ENCODE results near the gene TMEM140. TPM values are rescaled to one million over a fixed set of nuclear protein-coding genes. Genes with fewer than 3 reads are reported as not detected.
"Not testable (repeated sequence)": the region's sequence is repeated elsewhere in the genome, so short reads cannot be mapped to it uniquely, and the experiment has no call there.

The TMEM140 gene
- total RNA-seq, 4 donors from 2014 or later = 12.8 to 33.1 (median 14.3) TPM

GRCh38 chr7:135109562-135109961 is 38.3 kb upstream of the TMEM140 start:
- no peak for TF ChIP-seq POLR2A (IDR thresholded peaks at IDR 0.05)
- H3K4me3 ChIP-seq (replicated peaks in 1 of 3) = no peak overlapping the region
- intact Hi-C loops (cut with DNase I) = no loop called here
- no peaks in the 10 kb centered on the region for H3K27me3 ChIP-seq
- H3K4me1 ChIP-seq = no peaks in the 10 kb centered on the region
- no peak overlapping the region for H3K27ac ChIP-seq
- DNase-seq = no peak
- H3K9me3 ChIP-seq = no peaks in the 10 kb centered on the region
- 62 to 75% methylated on average over 4 of the region's 4 CpGs for WGBS, 2 donors
- H3K36me3 ChIP-seq = no peaks in the 10 kb centered on the region

- Histone ChIP-seq H3K36me3 (no peaks in the 10 kb centered on the region), H3K4me1 (no peaks in the 10 kb centered on the region), H3K27ac (no peak overlapping the region), H3K4me3 (replicated peaks in 1 of 3) (no peak overlapping the region), H3K27me3 (no peaks in the 10 kb centered on the region), H3K9me3 (no peaks in the 10 kb centered on the region)
- 60% methylated on average over 1 of the region's 1 CpG; no CpG with 5 or more reads in 1 of the 2 donors for WGBS, 2 donors
- DNase-seq = no peak
- TF ChIP-seq CTCF (IDR thresholded peaks at IDR 0.05) (no peak), POLR2A (IDR thresholded peaks at IDR 0.05) (no peak)
- intact Hi-C loops (cut with DNase I) = no loop called here
These were observed 37.9 kb upstream of the TMEM140 start for GRCh38 chr7:135109976-135110375.

GRCh38 chr7:135111379-135111778 is 36.5 kb upstream of the TMEM140 start:
- DNase-seq = no peak
- no peaks in the 10 kb centered on the region for H3K9me3 ChIP-seq
- H3K27ac ChIP-seq = no peak overlapping the region
- H3K4me1 ChIP-seq = no peaks in the 10 kb centered on the region
- intact Hi-C loops (cut with DNase I) = no loop called here
- no peak overlapping the region for H3K4me3 ChIP-seq (replicated peaks in 1 of 3)
- H3K27me3 ChIP-seq = no peaks in the 10 kb centered on the region
- no peak for TF ChIP-seq CTCF (IDR thresholded peaks at IDR 0.05)
- no peak for TF ChIP-seq POLR2A (IDR thresholded peaks at IDR 0.05)
- 78 to 84% methylated on average over 2 of the region's 2 CpGs for WGBS, 2 donors
- H3K36me3 ChIP-seq = no peaks in the 10 kb centered on the region

- no peak overlapping the region for H3K4me3 ChIP-seq (replicated peaks in 1 of 3)
- no peak for TF ChIP-seq POLR2A (IDR thresholded peaks at IDR 0.05)
- TF ChIP-seq CTCF (IDR thresholded peaks at IDR 0.05) = no peak
- no peaks in the 10 kb centered on the region for H3K27me3 ChIP-seq
- no peaks in the 10 kb centered on the region for H3K4me1 ChIP-seq
- intact Hi-C loops (cut with DNase I) = no loop called here
- DNase-seq = no peak
- WGBS, 2 donors = 89 to 96% methylated on average over 1 of the region's 1 CpG
- H3K27ac ChIP-seq = no peak overlapping the region
- H3K36me3 ChIP-seq = no peaks in the 10 kb centered on the region
- H3K9me3 ChIP-seq = no peaks in the 10 kb centered on the region
These were observed 33.2 kb upstream of the TMEM140 start for GRCh38 chr7:135114622-135115021.

GRCh38 chr7:135117096-135117495 is 30.8 kb upstream of the TMEM140 start:
- Histone ChIP-seq H3K4me3 (replicated peaks in 1 of 3) (no peak overlapping the region), H3K27me3 (no peaks in the 10 kb centered on the region), H3K4me1 (no peaks in the 10 kb centered on the region), H3K27ac (no peak overlapping the region), H3K36me3 (no peaks in the 10 kb centered on the region), H3K9me3 (no peaks in the 10 kb centered on the region)
- no peak for TF ChIP-seq CTCF (IDR thresholded peaks at IDR 0.05)
- TF ChIP-seq POLR2A (IDR thresholded peaks at IDR 0.05) = no peak
- DNase-seq = no peak
- 90 to 98% methylated on average over 1 of the region's 1 CpG for WGBS, 2 donors
- intact Hi-C loops (cut with DNase I) = no loop called here

- H3K36me3 ChIP-seq = no peaks in the 10 kb centered on the region
- H3K27ac ChIP-seq = no peak overlapping the region
- intact Hi-C loops (cut with DNase I) = no loop called here
- DNase-seq = no peak
- H3K4me1 ChIP-seq = no peaks in the 10 kb centered on the region
- no peaks in the 10 kb centered on the region for H3K27me3 ChIP-seq
- no peak overlapping the region for H3K4me3 ChIP-seq (replicated peaks in 1 of 3)
- TF ChIP-seq CTCF (IDR thresholded peaks at IDR 0.05) (no peak), POLR2A (IDR thresholded peaks at IDR 0.05) (no peak)
- no peaks in the 10 kb centered on the region for H3K9me3 ChIP-seq
- WGBS, 2 donors = 59 to 61% methylated on average over 6 of the region's 6 CpGs
These were observed 26.0 kb upstream of the TMEM140 start for GRCh38 chr7:135121868-135122267.

- 86 to 89% methylated on average over 3 of the region's 3 CpGs for WGBS, 2 donors
- H3K4me3 ChIP-seq (replicated peaks in 1 of 3); H3K36me3 ChIP-seq; intact Hi-C loops (cut with DNase I); H3K27ac ChIP-seq; H3K9me3 ChIP-seq; H3K27me3 ChIP-seq; DNase-seq; H3K4me1 ChIP-seq: not testable (repeated sequence)
These were observed 23.2 kb upstream of the TMEM140 start for GRCh38 chr7:135124631-135125030.
